Suprapubic skin (tissue), 4 donors: ENCODE data around the gene BRAT1. TPM values are rescaled to one million over a fixed set of nuclear protein-coding genes. Genes with fewer than 3 reads are reported as not detected.

Source experiments
- DNase-seq, 2 donors: peaks; one replicate each; pipeline ENCODE4 v3.0.0-alpha.2; 2019; ENCODE audit warnings: low spot score in 2 of 2
- H3K27ac ChIP-seq: fragments of 200-600 bp; sonication (generic); one replicate; pipeline ENCODE4 v1.5.1; 2019
- H3K27me3 ChIP-seq: fragments of 200-600 bp; sonication (generic); one replicate; pipeline ENCODE4 v1.5.1; 2019
- H3K36me3 ChIP-seq: fragments of 200-600 bp; sonication (generic); one replicate; pipeline ENCODE4 v1.5.1; 2019
- H3K4me1 ChIP-seq: fragments of 200-600 bp; sonication (generic); one replicate; pipeline ENCODE4 v1.5.1; 2019
- H3K4me3 ChIP-seq: fragments of 200-600 bp; sonication (generic); one replicate; pipeline ENCODE4 v1.5.1; 2019; ENCODE audit warnings: mild to moderate bottlenecking
- H3K9me3 ChIP-seq: fragments of 200-600 bp; sonication (generic); one replicate; pipeline ENCODE4 v1.5.1; 2019
- CTCF ChIP-seq, 2 donors: fragments of 200-600 bp in 1 of 2; fragments of 450-650 bp in 1 of 2; sonication (generic) in 1 of 2; IDR thresholded peaks; one replicate each; pipeline ENCODE4 v1.5.1; 2016 to 2019; ENCODE audit warnings: antibody characterized with exemption in 2 of 2, mild to moderate bottlenecking in 1 of 2, moderate library complexity in 1 of 2
- EP300 ChIP-seq: sonication (generic); formaldehyde crosslinking; IDR thresholded peaks from one replicate; pipeline ENCODE4 v1.6.1; 2017; ENCODE audit warnings: antibody characterized with exemption
- POLR2A ChIP-seq, 2 donors: fragments of 450-650 bp; IDR thresholded peaks; one replicate each; pipeline ENCODE4 v1.6.1; 2017; ENCODE audit warnings: antibody characterized with exemption in 2 of 2, mild to moderate bottlenecking in 2 of 2, moderate library complexity in 2 of 2
- POLR2AphosphoS5 ChIP-seq, 3 donors: sonication (generic); formaldehyde crosslinking; IDR thresholded peaks; one replicate each; pipeline ENCODE4 v1.6.1; 2017; ENCODE audit warnings: antibody characterized with exemption in 3 of 3
- WGBS: methylation state at CpG from one replicate; pipeline ENCODE4 v1.1.5; 2018; 5-methylcytosine and 5-hydroxymethylcytosine counted together
- total RNA-seq, 4 donors: library from RNA; depleted of rRNA; stranded (reverse); fragments of >200 nt; gene quantifications; one replicate each; pipeline ENCODE4 v1.1.0, GENCODE V29; 2016

BRAT1 gene
- total RNA-seq, 4 donors from 2014 or later = 51.5 to 79.3 (median 63.3) TPM

- WGBS = 90% methylated on average over 52 of the region's 56 CpGs
- Histone ChIP-seq H3K4me1 (no peaks in the 10 kb centered on the region), H3K4me3 (no peak overlapping the region), H3K36me3 (peaks cover 43% of the 10 kb centered on the region), H3K27ac (no peak overlapping the region), H3K9me3 (no peaks in the 10 kb centered on the region), H3K27me3 (no peaks in the 10 kb centered on the region)
- TF ChIP-seq EP300 = no peak
- no peak for TF ChIP-seq POLR2AphosphoS5 (IDR thresholded peaks at IDR 0.05)
- TF ChIP-seq POLR2A (IDR thresholded peaks at IDR 0.05) = no peak
- DNase-seq = no peak
Measured at GRCh38 chr7:2576742-2577491, 21.6 kb upstream of the BRAT1 start.

- WGBS = 86% methylated on average over 21 of the region's 21 CpGs
- no peak for TF ChIP-seq CTCF (IDR thresholded peaks at IDR 0.05)
- TF ChIP-seq EP300 = no peak
- TF ChIP-seq POLR2AphosphoS5 (IDR thresholded peaks at IDR 0.05) = no peak
- no peak for TF ChIP-seq POLR2A (IDR thresholded peaks at IDR 0.05)
- no peaks in the 10 kb centered on the region for H3K4me1 ChIP-seq
- no peak for DNase-seq
- peaks cover 46% of the 10 kb centered on the region for H3K36me3 ChIP-seq
- H3K9me3 ChIP-seq = no peaks in the 10 kb centered on the region
- no peak overlapping the region for H3K4me3 ChIP-seq
- no peaks in the 10 kb centered on the region for H3K27me3 ChIP-seq
- no peak overlapping the region for H3K27ac ChIP-seq
Measured at GRCh38 chr7:2575733-2576340, 20.5 kb upstream of the BRAT1 start.

- no peak overlapping the region for H3K4me3 ChIP-seq
- peaks cover 46% of the 10 kb centered on the region for H3K36me3 ChIP-seq
- no peaks in the 10 kb centered on the region for H3K4me1 ChIP-seq
- DNase-seq = no peak
- TF ChIP-seq POLR2AphosphoS5 (IDR thresholded peaks at IDR 0.05) (no peak), EP300 (no peak), CTCF (IDR thresholded peaks at IDR 0.05) (no peak), POLR2A (IDR thresholded peaks at IDR 0.05) (no peak)
- H3K27me3 ChIP-seq = no peaks in the 10 kb centered on the region
- H3K27ac ChIP-seq = no peak overlapping the region
- 88% methylated on average over 15 of the region's 21 CpGs for WGBS
- H3K9me3 ChIP-seq = no peaks in the 10 kb centered on the region
Measured at GRCh38 chr7:2575046-2575732, 19.9 kb upstream of the BRAT1 start.

GRCh38 chr7:2573761-2574160, 18.4 kb upstream of the BRAT1 start:
- no peak for DNase-seq
- no peaks in the 10 kb centered on the region for H3K4me1 ChIP-seq
- no peaks in the 10 kb centered on the region for H3K27me3 ChIP-seq
- 84% methylated on average over 8 of the region's 9 CpGs for WGBS
- no peak overlapping the region for H3K4me3 ChIP-seq
- H3K9me3 ChIP-seq = no peaks in the 10 kb centered on the region
- H3K36me3 ChIP-seq = peaks cover 51% of the 10 kb centered on the region
- TF ChIP-seq POLR2A (IDR thresholded peaks at IDR 0.05) = no peak
- TF ChIP-seq EP300 = no peak
- no peak for TF ChIP-seq CTCF (IDR thresholded peaks at IDR 0.05)
- TF ChIP-seq POLR2AphosphoS5 (IDR thresholded peaks at IDR 0.05) = no peak
- no peak overlapping the region for H3K27ac ChIP-seq

- Histone ChIP-seq H3K9me3 (no peaks in the 10 kb centered on the region), H3K27ac (no peak overlapping the region), H3K4me1 (peaks cover 2% of the 10 kb centered on the region), H3K4me3 (no peak overlapping the region), H3K27me3 (no peaks in the 10 kb centered on the region), H3K36me3 (peaks cover 43% of the 10 kb centered on the region)
- 83% methylated on average over 22 of the region's 22 CpGs for WGBS
- no peak for TF ChIP-seq POLR2AphosphoS5 (IDR thresholded peaks at IDR 0.05)
- no peak for TF ChIP-seq CTCF (IDR thresholded peaks at IDR 0.05)
- TF ChIP-seq POLR2A (IDR thresholded peaks at IDR 0.05) = no peak
- TF ChIP-seq EP300 = no peak
- DNase-seq = no peak
Measured at GRCh38 chr7:2572101-2572842, 16.9 kb upstream of the BRAT1 start.
